ENCODE data around the gene GPR4. TPM values are rescaled to one million over a fixed set of nuclear protein-coding genes. Genes with fewer than 3 reads are reported as not detected.
A peak's percentile ranks its signal among the peaks of the same experiment; 100 is the strongest.

GPR4 gene
- total RNA-seq, 1 donor from 2014 or later = 0.30 TPM

GRCh38 chr19:45600340-45600885, 1.6 kb downstream of the GPR4 start:
- Mint-ChIP-seq H3K36me3 (ENCODE audit: low read depth, unreplicated experiment) (no peaks in the 10 kb centered on the region), H3K4me1 (ENCODE audit: low read depth, unreplicated experiment) (peaks cover 5% of the 10 kb centered on the region), H3K9me3 (ENCODE audit: unreplicated experiment) (no peaks in the 10 kb centered on the region), H3K27me3 (ENCODE audit: low read depth, unreplicated experiment) (peaks cover 41% of the 10 kb centered on the region), H3K27ac (ENCODE audit: unreplicated experiment) (no peak overlapping the region), H3K4me3 (ENCODE audit: unreplicated experiment) (no peak overlapping the region)
- Histone ChIP-seq H3K4me3 (ENCODE audit: insufficient read depth, low read depth, low read length) (no peak overlapping the region), H3K9me3 (ENCODE audit: insufficient read depth, low read depth, low read length) (no peaks in the 10 kb centered on the region), H4K20me1 (ENCODE audit: insufficient read depth, low read length) (peaks cover 5% of the 10 kb centered on the region), H3K4me2 (ENCODE audit: low read length) (no peak overlapping the region), H3K9ac (ENCODE audit: low read length) (no peak overlapping the region), H2AFZ (ENCODE audit: low read depth, low read length) (no peak overlapping the region), H3K79me2 (ENCODE audit: insufficient read depth, low read length) (no peaks in the 10 kb centered on the region), H3K27me3 (ENCODE audit: insufficient read depth, low read length) (peaks cover 48% of the 10 kb centered on the region), H3K36me3 (ENCODE audit: insufficient read depth, low read length) (no peaks in the 10 kb centered on the region), H3K4me1 (ENCODE audit: insufficient read depth, low read length) (peaks cover 2% of the 10 kb centered on the region), H3K27ac (ENCODE audit: low read depth, low read length) (no peak overlapping the region)
- FAIRE-seq = no peak
- no peak for TF ChIP-seq CTCF (IDR thresholded peaks at IDR 0.05; ENCODE audit: insufficient read depth, low read depth, low read length)
- no peak for TF ChIP-seq EZH2 (IDR thresholded peaks at IDR 0.05; ENCODE audit: insufficient read depth, low read length)
- no peak for DNase-seq (ENCODE audit: low read depth)

- no peaks in the 10 kb centered on the region for H3K9me3 ChIP-seq (ENCODE audit: insufficient read depth, low read depth, low read length)
- no peak overlapping the region for H3K4me3 ChIP-seq (ENCODE audit: insufficient read depth, low read depth, low read length)
- no peaks in the 10 kb centered on the region for H3K79me2 ChIP-seq (ENCODE audit: insufficient read depth, low read length)
- H3K9ac ChIP-seq (ENCODE audit: low read length) = no peak overlapping the region
- Mint-ChIP-seq H3K27me3 (ENCODE audit: low read depth, unreplicated experiment) (peaks cover 41% of the 10 kb centered on the region), H3K4me1 (ENCODE audit: low read depth, unreplicated experiment) (peaks cover 5% of the 10 kb centered on the region), H3K9me3 (ENCODE audit: unreplicated experiment) (no peaks in the 10 kb centered on the region), H3K27ac (ENCODE audit: unreplicated experiment) (no peak overlapping the region), H3K36me3 (ENCODE audit: low read depth, unreplicated experiment) (no peaks in the 10 kb centered on the region), H3K4me3 (ENCODE audit: unreplicated experiment) (no peak overlapping the region)
- FAIRE-seq = no peak
- H3K4me1 ChIP-seq (ENCODE audit: insufficient read depth, low read length) = peaks cover 2% of the 10 kb centered on the region
- H3K27ac ChIP-seq (ENCODE audit: low read depth, low read length) = no peak overlapping the region
- no peak overlapping the region for H3K4me2 ChIP-seq (ENCODE audit: low read length)
- H2AFZ ChIP-seq (ENCODE audit: low read depth, low read length) = no peak overlapping the region
- no peak for TF ChIP-seq CTCF (IDR thresholded peaks at IDR 0.05; ENCODE audit: insufficient read depth, low read depth, low read length)
- TF ChIP-seq EZH2 (IDR thresholded peaks at IDR 0.05; ENCODE audit: insufficient read depth, low read length) = no peak
- H3K27me3 ChIP-seq (ENCODE audit: insufficient read depth, low read length) = peaks cover 48% of the 10 kb centered on the region
- no peaks in the 10 kb centered on the region for H3K36me3 ChIP-seq (ENCODE audit: insufficient read depth, low read length)
- peaks cover 5% of the 10 kb centered on the region for H4K20me1 ChIP-seq (ENCODE audit: insufficient read depth, low read length)
- DNase-seq (ENCODE audit: low read depth) = no peak
These were observed 2.7 kb downstream of the GPR4 start for GRCh38 chr19:45599286-45599685.

GRCh38 chr19:45598267-45599001, 3.6 kb downstream of the GPR4 start:
- H3K9ac ChIP-seq (ENCODE audit: low read length) = no peak overlapping the region
- peak overlapping the region; percentile 15 for H3K27ac Mint-ChIP-seq (ENCODE audit: unreplicated experiment)

More at GRCh38 chr19:45598267-45599001, 3.6 kb downstream of the GPR4 start:
- no peak overlapping the region for H3K27ac ChIP-seq (ENCODE audit: low read depth, low read length)
- H3K4me3 ChIP-seq (ENCODE audit: insufficient read depth, low read depth, low read length) = no peak overlapping the region
- DNase-seq (ENCODE audit: low read depth) (no peak), FAIRE-seq (no peak)
- no peaks in the 10 kb centered on the region for H3K36me3 ChIP-seq (ENCODE audit: insufficient read depth, low read length)
- H3K9me3 Mint-ChIP-seq (ENCODE audit: unreplicated experiment) = no peaks in the 10 kb centered on the region
- peak overlapping the region; percentile 71 for H3K4me2 ChIP-seq (ENCODE audit: low read length)
- no peak for TF ChIP-seq EZH2 (IDR thresholded peaks at IDR 0.05; ENCODE audit: insufficient read depth, low read length)
- TF ChIP-seq CTCF (IDR thresholded peaks at IDR 0.05; ENCODE audit: insufficient read depth, low read depth, low read length) = no peak
- peaks cover 2% of the 10 kb centered on the region for H3K4me1 ChIP-seq (ENCODE audit: insufficient read depth, low read length)
- H4K20me1 ChIP-seq (ENCODE audit: insufficient read depth, low read length) = peaks cover 5% of the 10 kb centered on the region
- no peaks in the 10 kb centered on the region for H3K36me3 Mint-ChIP-seq (ENCODE audit: low read depth, unreplicated experiment)
- H3K4me1 Mint-ChIP-seq (ENCODE audit: low read depth, unreplicated experiment) = peaks cover 5% of the 10 kb centered on the region
- no peaks in the 10 kb centered on the region for H3K79me2 ChIP-seq (ENCODE audit: insufficient read depth, low read length)
- peaks cover 48% of the 10 kb centered on the region for H3K27me3 ChIP-seq (ENCODE audit: insufficient read depth, low read length)
- peak overlapping the region; percentile 51 for H2AFZ ChIP-seq (ENCODE audit: low read depth, low read length)
- no peaks in the 10 kb centered on the region for H3K9me3 ChIP-seq (ENCODE audit: insufficient read depth, low read depth, low read length)
- peaks cover 41% of the 10 kb centered on the region for H3K27me3 Mint-ChIP-seq (ENCODE audit: low read depth, unreplicated experiment)
- no peak overlapping the region for H3K4me3 Mint-ChIP-seq (ENCODE audit: unreplicated experiment)

All from astrocyte (in vitro differentiated cells and primary cell).